Head of caudate nucleus (tissue), 42 donors: ENCODE measurements around the gene ZMAT1.
"Not testable (repeated sequence)": the region's sequence is repeated elsewhere in the genome, so short reads cannot be mapped to it uniquely, and the experiment has no call there.

Source experiments
- DNase-seq, 42 donors: peaks; one replicate each; pipeline versions ENCODE4 v3.0.0 to v3.0.0-alpha.2; 2020 to 2021; ENCODE audit warnings: mixed read lengths in 7 of 42
- intact Hi-C: fragments of 100-400 bp; cut with DNase I; formaldehyde crosslinking; loops from one replicate; pipeline ENCODE4 v1.15.0; 2022

ZMAT1 gene

DNA sequence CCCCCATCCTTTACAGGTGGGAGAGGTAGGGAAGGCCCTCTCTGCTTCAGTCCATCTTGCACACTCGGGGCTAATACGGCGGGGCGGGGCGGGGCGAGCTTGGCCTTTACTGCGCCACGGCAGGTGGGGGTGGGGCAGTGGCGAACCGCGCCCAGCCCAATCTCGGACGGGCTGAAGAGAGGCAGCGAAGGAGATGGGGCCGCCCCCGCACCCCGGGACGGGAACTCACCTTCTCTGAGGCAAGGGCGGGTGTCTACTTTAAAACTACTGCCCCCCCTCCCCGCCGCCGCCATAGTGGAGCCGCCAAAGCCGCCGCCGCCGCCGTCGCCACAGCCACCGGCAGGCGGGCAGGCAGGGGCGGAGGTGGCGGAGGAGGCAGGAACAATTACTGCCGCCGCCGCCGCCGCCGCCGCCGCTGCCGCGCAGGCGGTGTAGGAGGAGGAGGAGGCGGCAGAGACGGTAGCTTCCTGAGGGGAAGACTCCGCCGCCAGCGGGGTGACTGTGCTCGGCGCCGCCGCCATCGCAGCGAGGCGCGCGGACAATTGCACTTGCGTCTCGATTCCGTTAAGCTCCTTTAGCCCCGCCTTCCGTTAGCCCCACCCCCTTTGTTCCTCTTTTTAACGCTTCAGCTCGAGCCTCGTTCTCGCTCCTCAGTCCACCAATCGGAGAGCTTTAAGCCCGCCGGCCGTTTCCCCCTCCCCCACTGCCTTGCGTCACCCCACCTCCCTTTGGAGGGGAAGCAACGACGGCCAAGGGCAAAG, at the start of gene ZMAT1:
ZMAT1 (minus strand) TSS at position 540 of the 761 bp plus-strand sequence; CDS start at position 521, 19 bp downstream.
- DNase-seq: peak; percentile 81 to 96 (median 90)
- intact Hi-C loops: no loop called here

DNA sequence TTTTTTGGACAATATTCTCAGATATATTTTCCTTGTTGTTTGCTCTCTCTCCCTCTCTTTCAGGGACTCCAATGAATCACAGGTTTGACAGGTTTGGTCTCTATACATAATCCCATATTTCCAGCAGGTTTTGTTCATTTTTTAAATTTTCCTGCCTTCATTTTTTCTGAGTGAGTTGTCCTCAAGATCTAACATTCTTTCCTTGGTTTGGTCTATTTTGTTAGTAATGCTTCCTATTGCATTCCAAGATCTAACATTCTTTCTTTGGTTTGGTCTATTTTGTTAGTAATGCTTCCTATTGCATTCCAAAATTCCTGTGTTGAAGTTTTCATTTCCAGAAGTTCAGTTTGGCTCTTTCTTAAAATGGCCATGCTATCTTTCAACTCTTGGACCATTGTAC, 45.3 kb upstream of the ZMAT1 start:
- DNase-seq: no peak
- intact Hi-C loops: no loop called here

DNA sequence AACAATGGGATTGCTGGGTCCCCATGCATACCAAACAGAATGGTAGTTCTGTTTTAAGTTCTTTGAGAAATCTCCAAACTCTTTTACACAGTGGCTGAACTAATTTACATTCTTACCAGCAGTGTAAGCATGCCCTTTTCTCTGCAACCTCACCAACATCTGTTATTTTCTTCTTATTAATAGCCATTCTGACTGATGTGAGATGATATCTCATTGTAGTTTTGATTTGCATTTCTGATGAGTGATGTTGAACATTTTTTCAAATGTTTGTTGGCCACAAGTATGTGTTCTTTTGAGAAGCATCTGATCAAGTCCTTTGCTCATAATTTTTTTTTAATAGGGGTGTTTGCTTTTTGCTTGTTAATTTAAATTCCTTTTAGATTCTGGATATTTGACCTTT, 41.2 kb upstream of the ZMAT1 start:
- intact Hi-C loops: no loop called here
- no peak for DNase-seq

DNA sequence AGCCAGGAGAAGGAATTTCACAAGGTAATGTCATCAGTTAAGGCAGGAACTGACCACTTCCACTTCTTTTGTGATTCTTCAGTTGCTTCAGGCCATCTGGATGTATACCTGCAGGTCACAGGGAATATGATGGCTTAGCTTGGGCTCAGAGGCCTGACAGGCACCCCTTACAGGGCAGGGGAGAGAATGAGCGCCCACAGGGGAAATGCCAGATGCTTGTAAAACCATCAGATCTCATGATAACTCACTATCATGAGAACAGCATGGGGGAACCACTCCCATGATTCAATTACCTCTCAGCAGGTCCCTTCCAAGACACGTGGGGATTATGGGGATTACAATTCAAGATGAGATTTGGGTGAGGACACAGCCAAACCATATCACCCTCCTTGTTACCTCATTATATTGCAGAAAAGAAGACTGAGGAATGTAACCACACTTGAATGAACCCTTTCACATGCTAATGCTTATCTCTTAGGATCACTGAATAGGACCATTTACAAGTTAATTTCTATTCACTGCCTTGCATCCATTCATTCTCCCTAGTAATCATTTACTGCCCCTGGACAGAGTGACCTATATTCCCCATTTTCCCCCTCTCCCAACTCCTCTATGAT, 33.2 kb upstream of the ZMAT1 start:
- DNase-seq, intact Hi-C loops: not testable (repeated sequence)

DNA sequence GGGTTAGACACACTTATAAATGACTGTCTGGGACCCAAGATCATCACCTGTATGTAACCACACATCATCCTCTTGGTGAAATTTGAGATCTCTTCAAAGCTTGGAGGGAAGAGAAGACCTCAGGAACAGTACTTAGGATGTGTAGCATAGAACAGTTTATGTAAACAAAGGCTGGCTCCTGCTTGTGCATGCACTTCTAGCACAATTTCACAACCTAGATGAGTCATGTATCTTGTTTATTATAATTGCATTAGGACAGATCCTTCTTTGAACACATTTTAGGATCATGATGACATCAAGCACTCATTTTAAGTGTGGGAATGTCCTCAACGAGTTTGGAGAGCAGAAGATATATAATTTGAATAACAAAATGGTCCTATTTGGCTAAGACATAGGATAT, 26.3 kb upstream of the ZMAT1 start:
- no peak for DNase-seq

DNA sequence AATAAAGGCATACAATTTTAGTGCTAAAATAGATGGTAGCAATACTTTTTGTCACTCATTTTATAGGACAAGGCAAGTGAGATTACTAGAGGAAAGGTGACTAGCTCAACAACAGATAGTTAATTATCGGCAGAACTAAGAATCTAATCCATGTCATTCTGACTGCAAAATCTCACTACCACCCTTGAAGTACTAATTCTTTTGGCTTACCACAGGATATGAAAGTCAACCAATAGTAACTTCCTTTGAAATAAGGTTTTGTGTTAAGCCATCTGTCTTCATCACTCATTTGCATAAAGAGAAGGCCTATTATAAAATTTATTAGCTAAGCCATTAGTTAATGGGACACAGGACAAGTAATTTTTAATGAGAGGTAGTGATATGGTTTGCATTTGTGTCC, 25.3 kb upstream of the ZMAT1 start:
- intact Hi-C loops: no loop called here
- no peak for DNase-seq

More for the DNA sequence above, 26.3 kb upstream of the ZMAT1 start:
- intact Hi-C loops: no loop called here

DNA sequence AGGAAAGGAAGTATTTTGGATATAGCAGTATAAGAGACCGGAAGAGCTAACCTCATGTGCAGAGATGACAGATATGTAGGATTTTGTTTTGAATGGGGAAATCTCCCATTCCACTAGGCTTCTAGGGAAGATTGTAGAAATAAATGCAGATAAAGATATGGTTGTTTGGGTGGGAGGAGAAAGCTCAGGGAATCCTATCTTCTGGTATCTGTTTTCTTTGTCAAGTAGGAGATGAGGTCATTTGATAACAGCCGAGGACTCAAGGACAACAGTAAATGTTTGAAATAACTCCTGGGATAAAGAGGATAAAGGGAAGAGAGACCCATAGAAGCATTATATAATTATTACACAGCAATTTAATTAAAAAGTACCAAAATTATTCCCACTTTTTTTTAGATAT, 24.7 kb upstream of the ZMAT1 start:
- intact Hi-C loops: no loop called here
- no peak for DNase-seq

DNA sequence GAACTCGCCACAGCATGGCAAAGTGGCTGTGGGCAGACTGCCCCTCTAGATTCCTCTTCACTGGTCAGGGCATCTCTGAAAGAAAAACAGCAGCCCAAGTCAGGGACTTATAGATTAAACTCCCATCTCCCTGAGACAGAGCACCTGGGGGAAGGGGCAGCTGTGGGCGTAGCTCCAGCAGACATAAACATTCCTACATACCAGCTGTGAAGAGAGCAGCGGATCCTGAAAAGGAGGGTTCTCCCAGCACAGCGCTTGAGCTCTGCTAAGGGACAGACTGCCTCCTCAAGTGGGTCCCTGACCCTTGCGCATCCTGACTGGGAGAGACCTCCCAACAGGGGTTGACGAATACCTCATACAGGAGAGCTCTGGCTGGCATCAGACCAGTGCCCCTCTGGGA, 18.8 kb upstream of the ZMAT1 start:
- no peak for DNase-seq
- intact Hi-C loops: no loop called here

DNA sequence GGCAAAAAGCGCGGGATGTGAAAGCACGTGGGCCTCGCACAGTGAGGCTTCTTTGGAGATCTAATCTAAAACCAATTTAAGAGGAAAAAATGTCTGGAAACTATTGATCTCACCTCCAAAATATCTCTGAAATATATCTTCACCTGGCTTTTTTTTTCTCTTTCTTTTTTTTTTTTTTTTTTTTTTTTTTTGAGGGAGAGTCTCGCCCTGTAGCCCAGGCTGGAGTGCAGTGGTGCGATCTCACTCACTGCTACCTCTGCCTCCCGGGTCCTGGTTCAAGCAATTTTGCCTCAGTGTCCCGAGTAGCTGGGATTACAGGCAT, 383 bp upstream of the ZMAT1 start:
- intact Hi-C loops: no loop called here
- DNase-seq: no peak

DNA sequence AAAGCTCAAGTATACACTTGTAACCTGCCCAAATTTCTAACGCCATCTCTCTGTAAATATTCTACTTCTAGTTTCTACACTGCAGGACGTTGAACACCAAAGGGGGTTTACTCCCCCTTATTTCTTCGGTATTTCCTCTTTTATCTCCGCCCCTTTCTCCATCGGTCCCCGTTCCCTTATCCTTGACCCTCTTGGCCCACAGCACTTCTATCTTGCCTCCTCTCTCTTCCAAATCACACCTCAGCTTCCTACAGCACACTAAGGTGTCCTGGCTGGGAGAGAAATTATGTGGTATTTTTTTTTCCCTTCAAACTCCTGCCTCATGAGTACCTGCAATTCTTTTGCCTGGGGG, 715 bp downstream of the ZMAT1 start:
- DNase-seq: peak in 2 of 42 donors; percentile 1
- intact Hi-C loops: no loop called here

DNA sequence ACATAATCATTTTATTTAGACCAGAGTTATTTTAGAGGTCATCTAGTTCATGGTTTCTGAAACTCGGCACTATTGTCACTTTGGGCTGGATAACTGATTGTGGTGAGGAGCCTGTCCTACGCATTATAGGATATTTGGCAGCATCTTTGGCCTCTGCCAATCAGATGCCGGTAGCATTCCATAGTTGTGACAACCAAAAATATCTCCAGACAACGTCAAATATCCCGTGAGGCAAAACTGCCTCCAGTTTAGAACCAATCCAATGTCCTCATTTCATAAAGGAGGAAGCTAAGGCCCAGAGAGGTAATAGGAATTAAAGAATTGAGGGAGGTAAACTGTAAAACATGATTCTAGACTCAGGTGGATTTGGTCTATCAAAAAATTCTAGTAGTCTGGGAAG, 6.1 kb downstream of the ZMAT1 start:
- DNase-seq: no peak
- intact Hi-C loops: no loop called here

DNA sequence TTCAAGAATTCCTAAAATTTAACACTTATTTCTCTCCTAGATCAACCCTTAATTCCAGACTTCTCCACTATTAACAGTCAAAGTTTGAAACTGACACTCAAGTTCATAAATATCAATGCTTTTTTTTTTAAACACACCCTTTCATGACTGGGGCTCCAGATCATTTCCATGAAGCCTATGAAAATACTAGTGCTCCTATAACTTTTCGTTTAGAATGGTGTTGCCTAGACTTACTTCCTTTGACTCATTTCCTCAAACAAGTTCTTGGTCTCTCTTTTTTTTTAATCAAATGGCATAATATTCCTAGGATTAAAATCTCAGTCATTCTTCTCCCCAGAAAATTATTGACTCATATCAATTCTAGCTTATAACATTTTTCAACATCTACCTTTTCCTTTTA, 13.1 kb downstream of the ZMAT1 start:
- no peak for DNase-seq
- intact Hi-C loops: no loop called here

DNA sequence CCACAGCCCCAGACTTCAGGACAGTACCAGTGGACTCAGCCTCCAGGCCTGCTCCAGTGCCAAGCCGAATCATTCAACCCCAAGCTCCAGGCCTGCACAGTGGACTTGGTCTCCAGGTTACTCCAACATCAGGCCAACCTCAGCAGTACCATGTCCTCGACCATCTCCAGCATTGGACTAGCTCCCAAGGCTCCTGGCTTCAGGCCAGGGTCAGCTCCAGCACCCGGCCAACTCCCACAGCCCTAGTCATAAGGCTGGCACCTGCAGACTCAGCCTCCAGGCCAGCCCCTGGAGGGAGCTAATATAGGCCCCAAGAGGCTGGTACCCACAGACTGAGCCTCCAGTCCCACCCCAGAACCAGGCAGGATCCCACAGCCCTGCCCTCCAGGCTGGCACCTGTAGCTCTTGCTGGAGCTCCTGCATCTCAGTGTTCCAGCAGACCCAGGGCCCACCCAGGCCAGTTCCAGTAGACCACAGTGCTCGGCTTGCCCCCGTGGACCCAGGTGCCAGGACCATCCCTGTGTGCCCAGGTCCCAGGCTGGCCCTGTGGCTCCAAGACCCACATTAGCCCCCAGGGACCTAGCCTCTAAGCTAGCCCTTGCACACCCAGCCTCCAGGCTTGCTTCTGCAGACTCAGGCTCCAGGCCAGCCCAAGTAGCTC, 25.6 kb downstream of the ZMAT1 start:
- intact Hi-C loops: no loop called here
- DNase-seq: no peak

DNA sequence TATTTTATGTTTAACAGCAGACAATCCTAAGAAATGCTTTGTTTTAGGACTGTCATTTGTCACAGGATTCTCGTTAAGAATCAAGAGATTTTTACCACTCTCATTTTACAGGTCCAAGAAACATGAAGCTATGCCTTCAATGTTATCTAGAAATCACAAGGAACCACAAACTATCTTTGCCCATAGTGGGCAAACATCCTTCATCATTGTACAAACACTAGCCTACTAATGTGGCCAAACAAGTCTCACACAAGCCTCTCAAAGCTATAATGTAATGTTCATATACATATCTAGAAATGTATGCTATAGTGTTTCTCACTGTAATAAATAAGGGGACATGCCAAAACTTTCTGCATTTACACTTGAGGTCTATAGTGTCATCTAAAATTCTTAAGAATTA, 26.8 kb downstream of the ZMAT1 start:
- intact Hi-C loops: no loop called here
- DNase-seq: no peak
